ENCODE data around the gene CTDSP2. TPM values are rescaled to one million over a fixed set of nuclear protein-coding genes. Genes with fewer than 3 reads are reported as not detected.

CTDSP2 gene
- polyA plus RNA-seq, 4 donors = 256 to 278 (median 266) TPM

Other genes starting within 250 kb of the CTDSP2 start
- gene DTX3, start 241.9 kb downstream of the CTDSP2 start, polyA plus RNA-seq (ENCODE audit: insufficient read length in 4 of 4) = 10 to 100 TPM; 55.8 to 64.9 (median 57.0) TPM
- gene ARHGEF25, start 235.3 kb downstream of the CTDSP2 start, polyA plus RNA-seq (ENCODE audit: insufficient read length in 4 of 4) = 10 to 100 TPM; 30.0 to 37.1 (median 32.9) TPM
- 1 to 10 TPM in 1 of 4 donors, under 1 TPM in 3; 0.82 to 1.2 (median 0.93) TPM for gene B4GALNT1, start 213.5 kb downstream of the CTDSP2 start, polyA plus RNA-seq (ENCODE audit: insufficient read length in 4 of 4)
- gene OS9, start 152.6 kb downstream of the CTDSP2 start, polyA plus RNA-seq (ENCODE audit: insufficient read length in 4 of 4) = 100 to 1,000 TPM; 209 to 223 (median 214) TPM
- 1 to 10 TPM in 2 of 4 donors, under 1 TPM in 2; 0.73 to 2.0 (median 1.1) TPM for gene AGAP2, start 108.0 kb downstream of the CTDSP2 start, polyA plus RNA-seq (ENCODE audit: insufficient read length in 4 of 4)
- gene TSPAN31, start 101.7 kb downstream of the CTDSP2 start, polyA plus RNA-seq (ENCODE audit: insufficient read length in 4 of 4) = 100 to 1,000 TPM in 2 of 4 donors, 10 to 100 TPM in 2; 92.0 to 109 (median 100) TPM
- gene CDK4, start 94.4 kb downstream of the CTDSP2 start, polyA plus RNA-seq (ENCODE audit: insufficient read length in 4 of 4) = 100 to 1,000 TPM; 218 to 258 (median 236) TPM
- 10 to 100 TPM; 17.7 to 21.0 (median 19.4) TPM for gene MARCHF9, start 91.6 kb downstream of the CTDSP2 start, polyA plus RNA-seq (ENCODE audit: insufficient read length in 4 of 4)
- 1 to 10 TPM in 3 of 4 donors, under 1 TPM in 1; 1.00 to 1.5 (median 1.1) TPM for gene CYP27B1, start 79.7 kb downstream of the CTDSP2 start, polyA plus RNA-seq (ENCODE audit: insufficient read length in 4 of 4)
- gene METTL1, start 74.6 kb downstream of the CTDSP2 start, polyA plus RNA-seq (ENCODE audit: insufficient read length in 4 of 4) = 10 to 100 TPM; 29.0 to 33.4 (median 29.9) TPM
- 10 to 100 TPM in 2 of 4 donors, 1 to 10 TPM in 2; 9.7 to 15.1 (median 12.1) TPM for gene EEF1AKMT3, start 74.1 kb downstream of the CTDSP2 start, polyA plus RNA-seq (ENCODE audit: insufficient read length in 4 of 4)
- 10 to 100 TPM; 40.8 to 52.9 (median 45.5) TPM for gene TSFM, start 63.9 kb downstream of the CTDSP2 start, polyA plus RNA-seq (ENCODE audit: insufficient read length in 4 of 4)
- gene AVIL, start 28.0 kb downstream of the CTDSP2 start, polyA plus RNA-seq (ENCODE audit: insufficient read length in 4 of 4) = 10 to 100 TPM in 2 of 4 donors, 1 to 10 TPM in 2; 6.0 to 13.0 (median 9.7) TPM
- gene ATP23, start 94.8 kb upstream of the CTDSP2 start, polyA plus RNA-seq (ENCODE audit: insufficient read length in 4 of 4) = 10 to 100 TPM in 3 of 4 donors, 1 to 10 TPM in 1; 9.5 to 12.4 (median 10.9) TPM

Data from right renal pelvis (tissue), 4 donors.